GM18517 (cell line): ENCODE measurements around the gene SLC37A1.

Experiments
- ATAC-seq: cut with Tn5 transposase; IDR thresholded peaks from one replicate; pipeline ENCODE4 v1.9.1; 2021; ENCODE audit warnings: mild to moderate bottlenecking, moderate library complexity; ENCODE audit not compliant: unreplicated experiment

Gene SLC37A1

DNA sequence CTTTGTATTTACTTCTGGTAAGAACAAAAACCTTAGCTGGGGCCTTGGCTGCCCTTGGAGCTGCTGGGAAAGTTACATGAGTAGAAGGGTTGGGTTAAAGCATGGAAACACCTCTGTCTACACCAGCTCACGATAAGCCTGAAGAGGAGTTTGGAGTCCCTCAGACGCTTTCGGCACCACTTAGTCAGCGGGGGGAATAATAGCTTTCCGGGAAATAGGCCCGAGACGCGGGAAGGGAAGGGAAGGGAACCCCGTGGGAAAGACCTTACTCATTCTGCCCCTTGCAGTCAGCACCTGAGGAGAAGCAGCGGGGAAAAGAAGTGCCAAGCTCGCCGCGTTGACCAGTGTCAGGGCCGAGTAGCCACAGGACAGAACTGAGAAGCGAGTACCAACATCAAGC lies 73.4 kb downstream of the SLC37A1 start:
- ATAC-seq = no peak

DNA sequence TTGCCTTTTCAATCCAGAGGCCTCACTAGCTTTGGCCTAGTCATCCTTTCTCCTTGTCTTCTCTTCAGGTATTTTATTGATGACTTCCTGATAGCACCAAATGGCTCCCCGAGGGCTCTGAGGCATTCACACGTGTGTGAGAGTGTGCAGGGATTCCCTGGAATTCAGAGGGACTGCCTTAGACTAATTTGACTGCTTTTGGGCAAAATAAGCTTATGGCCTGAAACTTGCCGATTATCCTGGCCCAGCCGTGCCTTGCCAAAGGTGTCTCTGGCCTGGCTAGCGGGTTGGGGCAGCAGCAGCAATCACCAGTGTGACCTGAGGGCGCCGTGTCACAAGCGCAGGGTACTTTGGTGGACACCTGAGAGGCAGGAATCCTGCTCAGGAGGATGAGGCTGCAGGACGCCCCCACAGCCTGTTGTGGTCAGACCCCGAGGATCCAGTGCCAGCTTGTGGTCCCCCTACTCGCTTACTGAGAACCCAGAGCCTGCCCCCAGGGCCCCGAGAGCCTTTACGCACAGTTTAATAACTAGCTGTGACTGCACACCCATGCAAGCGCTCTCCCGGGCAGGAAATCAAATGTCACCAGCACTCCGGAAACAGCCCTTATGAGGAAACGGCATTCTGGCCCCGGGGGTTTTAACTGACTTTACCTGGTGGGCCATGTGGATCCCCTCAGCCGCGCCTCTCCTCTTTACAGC lies 76.9 kb downstream of the SLC37A1 start:
- no peak for ATAC-seq

DNA sequence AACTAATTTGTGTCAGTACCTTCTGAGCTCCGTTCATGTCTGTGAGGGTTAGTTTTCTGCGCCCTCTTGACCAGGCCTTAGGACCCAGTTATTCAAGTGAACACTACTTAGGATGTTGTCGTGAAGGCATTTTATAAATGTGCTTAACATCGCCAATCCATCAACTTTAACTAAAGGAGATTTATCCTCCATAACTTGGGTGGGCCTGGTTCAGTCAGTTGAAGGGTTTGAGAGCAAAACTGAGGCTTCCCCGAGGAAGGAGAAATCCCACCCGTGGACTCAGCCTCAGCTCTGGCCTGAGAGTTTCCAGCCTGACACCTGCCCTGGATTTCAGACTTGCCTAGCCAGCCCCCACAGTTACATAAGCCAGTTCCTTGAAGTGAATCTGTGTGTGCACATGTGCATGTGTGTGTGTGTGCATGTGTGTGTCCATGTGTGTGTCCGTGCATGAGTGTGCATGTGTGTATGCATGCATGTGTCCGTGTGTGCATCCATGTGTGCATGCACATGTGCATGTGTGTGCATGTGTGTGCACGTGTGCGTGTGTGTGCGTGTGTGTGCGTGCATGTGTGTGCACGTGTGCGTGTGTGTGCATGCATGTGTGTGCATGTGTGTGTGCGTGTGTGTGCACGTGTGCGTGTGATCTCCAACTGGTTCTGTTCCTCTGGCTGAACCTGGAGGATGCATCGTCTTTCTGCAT lies 77.7 kb downstream of the SLC37A1 start:
- no peak for ATAC-seq

DNA sequence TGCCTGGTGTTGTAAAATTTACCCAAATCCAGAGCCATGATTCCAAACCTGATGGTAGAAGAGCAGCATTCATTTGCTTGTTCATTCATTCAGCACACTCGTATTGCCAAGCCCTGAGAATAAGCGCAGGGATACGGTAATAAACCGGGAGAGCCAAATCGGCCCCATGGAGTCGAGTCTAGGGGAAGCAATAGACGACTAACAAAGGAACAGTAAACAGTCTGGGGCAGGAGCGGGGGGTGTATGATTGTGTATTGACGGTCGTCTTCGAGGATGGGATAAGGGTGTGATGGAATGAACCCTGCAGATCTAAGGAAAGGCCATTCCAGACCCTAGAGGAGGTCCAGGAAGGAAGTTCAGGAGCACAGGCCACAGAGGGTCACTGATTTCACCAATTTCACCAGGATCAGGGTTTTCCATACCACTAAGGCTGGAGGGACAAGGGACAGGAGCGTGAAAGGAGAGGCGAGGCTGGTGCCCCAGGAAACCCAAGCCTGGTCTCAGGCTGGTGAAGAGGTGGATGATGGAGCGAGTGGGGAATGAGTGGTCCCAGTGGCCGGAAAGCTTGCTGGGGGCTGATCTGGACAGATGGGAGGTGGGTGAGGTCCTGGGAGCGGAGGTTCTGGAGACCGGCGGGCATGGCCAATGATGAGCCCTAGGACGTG lies 78.6 kb downstream of the SLC37A1 start:
- no peak for ATAC-seq

DNA sequence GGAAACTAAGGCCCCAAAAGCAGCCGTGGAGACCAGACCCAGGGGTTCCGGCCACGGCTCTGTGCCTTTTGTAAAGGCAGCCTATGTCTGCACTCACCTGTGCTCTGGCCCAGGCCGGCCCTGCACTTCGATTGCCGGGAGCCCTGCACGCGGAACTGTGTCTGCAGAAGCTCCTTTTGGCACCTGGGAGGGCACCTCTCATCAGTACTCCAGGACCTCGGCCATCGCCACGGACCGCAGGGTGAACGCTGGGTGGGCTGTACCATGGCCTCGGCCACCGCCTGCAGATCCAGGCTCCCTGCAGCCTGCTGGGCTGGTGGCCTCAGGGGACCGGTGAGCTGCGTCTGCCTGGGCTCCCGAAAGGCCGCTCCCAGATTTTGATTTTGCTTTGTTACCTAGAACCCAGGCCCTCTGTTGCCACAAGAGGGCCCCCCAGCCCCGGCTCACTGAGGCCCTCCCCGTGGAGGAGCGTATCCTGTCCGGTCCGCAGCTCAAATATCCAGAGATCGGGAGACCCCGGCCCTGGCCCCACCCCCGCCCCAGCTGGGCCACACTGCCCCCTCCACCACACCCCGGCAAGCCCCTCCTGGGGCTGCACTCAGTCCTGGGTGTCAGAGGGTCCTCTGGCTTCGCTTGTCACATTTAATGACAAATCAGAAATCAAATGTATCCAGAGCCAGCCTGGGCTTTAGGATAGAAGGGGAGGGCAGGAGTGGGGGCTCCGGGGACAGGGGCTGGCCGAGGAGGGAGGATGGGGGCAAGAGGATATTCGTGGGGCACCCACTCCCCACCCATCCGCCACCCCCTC lies 79.6 kb downstream of the SLC37A1 start:
- no peak for ATAC-seq

DNA sequence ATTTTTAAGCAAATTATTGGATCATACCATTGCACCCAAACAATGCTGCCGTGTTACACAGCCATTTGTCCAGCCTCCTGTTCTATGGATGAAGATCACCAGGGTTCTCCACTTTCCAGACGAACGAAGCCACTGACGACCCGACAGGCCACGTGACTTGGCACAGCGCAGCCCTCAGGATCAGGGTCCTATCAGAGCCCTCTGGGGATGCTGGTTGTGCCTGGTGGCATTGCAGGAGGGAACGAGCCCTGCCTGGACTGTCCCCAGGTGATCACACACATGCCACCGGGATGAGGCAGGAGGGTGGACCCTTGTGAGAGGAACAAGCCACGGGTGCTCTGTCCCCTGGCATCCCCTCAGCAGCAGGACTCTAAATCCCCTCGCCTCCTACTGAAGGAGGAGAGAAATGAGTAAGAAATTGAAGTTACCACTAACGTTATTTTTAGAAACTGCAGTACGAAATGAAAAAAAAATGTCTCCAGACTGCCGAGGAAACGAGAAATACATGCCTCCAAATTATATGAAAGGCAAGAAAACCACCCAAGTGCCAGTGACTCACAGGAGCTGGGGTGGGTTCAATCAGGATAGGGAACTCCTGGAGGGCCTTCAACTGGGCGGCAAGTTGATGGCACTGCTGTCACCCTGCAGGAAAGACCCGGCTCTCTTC lies 81.1 kb downstream of the SLC37A1 start:
- no peak for ATAC-seq

DNA sequence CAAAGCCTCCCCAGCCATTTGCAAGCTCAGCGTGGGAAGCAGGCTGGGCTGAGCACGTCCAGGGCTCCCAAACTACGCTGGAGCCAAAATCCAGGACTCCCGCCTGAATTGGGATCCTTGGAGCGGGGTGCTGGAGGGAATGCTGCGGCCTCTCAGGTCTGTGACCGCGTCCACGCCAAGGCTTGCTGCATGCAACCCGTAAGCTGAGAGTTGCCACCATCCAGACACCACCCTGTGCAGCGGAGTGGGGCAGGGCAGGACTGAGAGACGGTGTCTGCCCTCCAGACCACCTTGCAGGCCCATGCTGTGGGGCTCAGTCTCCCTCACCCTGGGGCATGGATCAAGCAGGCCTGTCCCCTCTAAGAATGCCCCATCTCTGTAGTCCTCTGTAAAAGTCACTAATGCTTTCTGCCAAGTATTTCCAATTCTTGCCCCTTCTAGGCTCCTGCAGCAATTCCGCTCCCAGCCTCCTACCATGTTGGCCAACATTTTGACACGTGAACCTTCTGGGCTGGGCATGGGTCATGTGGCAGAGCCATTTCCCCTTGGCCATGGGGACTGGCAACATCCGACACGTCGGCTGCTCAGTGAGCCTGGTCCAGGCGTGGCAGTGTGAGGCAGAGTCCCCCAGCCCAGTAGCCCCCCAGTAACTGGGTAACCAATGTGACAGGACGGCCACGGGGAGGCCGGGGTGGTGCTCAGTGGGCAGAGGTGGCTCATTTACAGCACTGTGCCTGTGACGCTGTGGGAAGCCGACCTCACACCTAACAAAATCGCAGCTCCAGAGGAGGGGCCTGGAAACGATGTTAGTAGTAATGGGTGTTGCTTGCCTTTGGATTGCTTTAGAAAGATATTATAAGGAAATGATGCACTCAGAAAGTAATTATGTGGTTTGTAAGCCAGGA lies 81.9 kb downstream of the SLC37A1 start:
- no peak for ATAC-seq

DNA sequence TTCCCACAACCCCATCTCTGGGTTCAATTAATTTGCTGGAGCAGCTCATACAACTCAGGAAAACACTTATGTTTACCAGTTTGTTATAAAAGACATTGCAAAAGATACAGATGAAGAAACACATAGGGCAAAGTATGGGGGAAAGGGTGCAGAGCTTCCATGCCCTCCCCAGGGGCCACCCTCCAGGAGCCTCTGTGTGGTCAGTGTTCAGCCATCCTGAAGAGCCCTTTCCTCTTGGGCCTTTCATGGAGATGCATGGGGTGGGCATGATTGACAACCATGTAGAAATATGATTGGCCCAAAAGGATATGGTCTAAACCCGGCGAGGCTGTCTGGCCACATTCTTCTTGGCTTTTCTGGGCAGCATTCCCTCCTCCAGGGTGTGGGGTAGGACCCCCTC lies 83.0 kb downstream of the SLC37A1 start:
- no peak for ATAC-seq

DNA sequence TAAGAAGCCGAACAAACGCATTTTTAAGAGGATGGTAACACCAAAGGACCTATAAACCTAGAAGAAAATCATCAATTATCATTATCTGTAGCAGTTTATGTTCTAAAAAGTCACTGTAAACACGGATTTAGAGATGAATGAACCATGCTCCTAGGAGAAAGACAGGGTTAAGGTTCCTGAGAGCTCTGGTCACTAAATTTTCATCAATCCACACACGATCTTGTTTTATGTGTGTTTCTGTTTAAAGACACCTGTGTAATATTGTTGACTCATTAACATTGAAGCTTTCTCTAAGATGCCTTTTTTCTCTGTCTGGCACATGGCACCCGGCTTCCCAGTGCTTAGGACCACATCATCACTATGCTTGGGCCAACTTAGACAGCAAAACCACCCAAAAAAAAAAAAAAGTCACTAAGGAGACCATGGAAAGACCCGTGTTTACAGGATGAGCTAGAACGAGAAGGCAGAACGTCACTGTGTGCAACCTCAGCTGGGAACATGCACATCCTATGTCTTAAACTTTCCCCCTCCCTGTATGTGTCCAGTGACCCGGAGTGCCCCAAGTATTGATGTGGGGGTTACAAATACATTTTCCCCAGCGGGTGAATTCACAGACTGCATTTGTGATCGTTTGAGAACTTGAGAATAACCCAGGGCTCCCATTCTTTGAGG lies 84.0 kb downstream of the SLC37A1 start:
- ATAC-seq = no peak

DNA sequence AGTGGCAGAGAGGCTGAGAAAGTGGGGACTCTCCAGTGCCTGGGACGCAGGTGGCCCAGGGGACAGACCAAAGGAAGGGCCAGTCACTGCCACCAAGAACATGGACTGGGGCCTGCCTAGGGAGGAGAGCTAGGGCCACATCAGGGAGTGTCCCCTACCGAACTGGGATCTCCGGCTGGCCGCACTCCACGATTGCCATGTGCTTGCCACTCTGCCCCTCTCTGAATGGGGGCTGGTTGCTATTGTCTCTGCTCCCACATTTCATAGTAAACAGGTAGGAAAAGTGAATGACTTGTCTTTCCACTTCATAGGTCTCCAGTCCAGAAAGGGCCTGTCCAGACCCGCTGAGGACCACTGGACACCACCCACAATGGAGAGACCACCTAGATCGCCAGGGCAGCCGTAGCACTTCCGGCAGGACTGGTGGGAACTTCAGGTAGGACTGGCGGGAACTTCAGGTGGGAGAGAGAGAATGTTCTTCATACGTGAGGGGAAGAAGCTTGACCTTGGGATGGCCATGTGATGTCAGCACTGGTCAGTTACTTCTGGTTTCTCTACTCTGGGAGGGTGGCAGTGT lies 84.6 kb downstream of the SLC37A1 start:
- ATAC-seq = no peak

DNA sequence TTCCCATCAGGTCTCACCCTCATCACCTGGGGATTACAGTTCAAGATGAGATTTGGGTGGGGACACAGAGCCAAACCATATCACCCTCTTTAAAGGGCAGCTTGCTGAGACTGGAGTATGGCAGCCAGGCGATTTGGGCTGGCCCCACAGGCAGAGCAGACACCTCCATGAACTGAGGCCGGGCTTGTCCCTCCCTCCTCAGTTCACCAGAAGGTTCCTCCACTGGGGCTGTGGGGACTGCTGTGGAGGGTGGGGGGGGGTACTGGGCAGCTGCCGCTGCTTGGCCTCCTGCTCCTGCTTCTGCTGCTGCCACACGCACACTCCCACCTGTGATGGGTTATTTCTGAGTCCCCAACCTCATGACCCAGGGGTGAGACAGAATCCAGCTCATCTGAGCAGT lies 85.8 kb downstream of the SLC37A1 start:
- no peak for ATAC-seq

DNA sequence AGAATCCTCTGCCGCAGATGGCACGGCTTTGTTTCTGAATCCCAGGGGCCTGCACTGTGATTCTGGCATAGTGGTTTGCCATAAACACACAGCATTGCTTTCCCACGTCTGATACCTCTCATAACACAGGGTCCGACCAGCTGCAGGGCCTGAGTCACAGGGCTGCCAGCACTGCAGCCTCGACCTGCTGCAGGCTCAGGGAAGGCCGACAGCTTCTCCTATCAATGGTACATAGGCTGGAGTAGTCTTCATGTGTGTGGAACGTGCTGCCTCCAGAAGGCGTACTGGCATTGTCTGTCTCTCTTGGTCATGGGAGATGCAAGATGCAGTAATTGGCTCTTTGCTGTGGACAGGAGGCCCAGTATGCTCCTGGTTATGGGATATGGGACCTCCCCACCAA lies 86.3 kb downstream of the SLC37A1 start:
- no peak for ATAC-seq

DNA sequence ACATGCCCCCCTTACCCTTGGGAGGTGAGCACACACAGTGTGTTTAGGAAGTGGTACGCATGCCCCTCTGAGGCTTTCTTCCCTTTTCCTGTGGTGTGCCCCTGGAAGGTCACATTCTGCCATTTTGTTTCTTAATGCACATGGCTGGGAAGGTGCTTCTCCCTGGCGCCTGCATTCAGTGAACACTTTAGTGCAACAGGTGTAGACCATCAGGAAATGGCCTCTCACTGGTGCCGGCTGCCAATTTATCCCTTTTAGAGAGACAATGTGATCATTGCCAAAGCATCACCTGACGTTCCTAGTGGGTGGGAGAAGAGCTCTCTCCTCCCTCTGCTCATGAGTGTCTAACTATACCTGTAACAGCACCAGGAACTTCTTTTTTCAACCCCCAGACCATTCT lies 88.0 kb downstream of the SLC37A1 start:
- no peak for ATAC-seq

DNA sequence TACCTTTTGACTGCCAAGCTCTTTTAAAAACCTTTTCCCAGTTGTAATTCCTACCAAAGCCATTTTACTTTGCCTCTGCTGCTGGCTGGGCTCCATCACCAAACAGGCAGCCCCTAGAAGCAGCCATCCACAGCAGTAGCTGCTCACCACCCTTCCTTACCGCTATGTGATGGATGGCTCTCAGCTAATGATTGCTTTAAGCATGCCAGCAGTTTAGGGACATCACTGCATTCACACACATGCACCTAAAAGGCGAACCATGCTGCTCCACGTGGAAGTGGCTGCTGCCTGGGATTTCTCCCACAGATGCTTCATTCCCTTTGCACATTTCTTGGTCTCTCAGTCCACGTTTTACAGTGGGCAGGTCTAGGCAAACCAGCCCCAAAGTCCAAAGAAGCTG lies 93.5 kb downstream of the SLC37A1 start:
- ATAC-seq = no peak

DNA sequence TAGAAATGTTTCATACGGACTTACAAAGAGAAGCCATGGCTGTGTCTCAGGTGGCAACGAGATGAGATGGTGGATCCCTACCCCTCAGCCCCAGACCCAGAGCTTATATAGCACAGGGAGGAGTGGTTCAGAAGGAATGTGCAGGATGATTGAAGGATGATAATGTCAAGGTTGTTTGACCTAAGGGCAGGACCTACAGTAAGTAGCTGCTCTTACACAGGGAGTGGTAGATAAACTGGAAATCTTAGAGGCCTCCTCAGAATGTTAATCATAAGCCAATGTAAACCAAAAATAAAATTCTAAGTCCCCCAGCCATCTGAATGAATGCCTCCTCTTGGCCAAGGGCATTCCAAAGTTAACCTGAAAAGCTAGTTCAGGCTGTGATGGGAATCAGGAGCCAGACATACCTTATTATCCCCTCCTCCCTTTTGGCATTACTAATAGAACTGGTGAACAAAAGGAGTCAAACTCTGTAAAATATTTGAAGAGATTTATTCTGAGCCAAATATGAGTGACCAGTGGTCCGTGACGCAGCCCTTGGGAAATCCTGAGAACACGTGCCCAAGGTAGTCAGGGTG lies 94.0 kb downstream of the SLC37A1 start:
- no peak for ATAC-seq

DNA sequence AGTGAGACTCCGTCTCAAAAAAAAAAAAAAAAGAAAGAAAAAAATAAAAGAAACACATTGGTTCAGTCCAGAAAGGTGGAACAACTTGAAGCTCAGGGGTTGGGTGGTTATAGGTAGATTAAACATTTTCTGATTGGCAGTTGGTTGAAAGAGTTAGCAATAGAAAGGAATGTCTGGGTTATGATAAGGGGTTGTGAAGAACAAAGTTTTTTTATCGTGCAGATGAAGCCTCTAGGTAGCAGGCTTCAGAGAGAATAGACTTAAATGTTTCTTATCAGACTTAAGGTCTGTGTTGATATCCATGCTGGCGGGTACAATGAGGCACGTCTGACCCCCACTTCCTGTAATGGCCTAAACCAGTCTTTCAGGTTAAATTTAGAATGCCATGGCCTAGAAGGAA lies 94.8 kb downstream of the SLC37A1 start:
- ATAC-seq = no peak

DNA sequence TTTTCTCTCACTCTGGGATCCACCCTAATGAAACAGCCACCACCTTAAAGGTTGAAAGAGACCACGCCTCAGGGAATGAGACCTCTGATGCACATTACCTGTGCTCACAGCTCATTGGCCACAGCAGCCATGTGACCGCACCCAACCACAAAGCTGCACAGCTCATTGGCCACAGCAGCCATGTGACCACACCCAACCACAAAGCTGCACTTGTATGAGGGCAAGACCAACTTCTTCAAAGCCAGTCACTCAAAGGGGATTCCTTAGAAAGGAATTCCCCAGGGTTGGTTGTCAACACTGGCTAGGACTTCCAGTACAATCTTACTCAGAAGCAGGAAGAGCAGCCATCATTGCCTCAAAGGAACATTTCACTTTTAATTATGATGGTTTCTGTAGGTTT lies 96.2 kb downstream of the SLC37A1 start:
- ATAC-seq = no peak

DNA sequence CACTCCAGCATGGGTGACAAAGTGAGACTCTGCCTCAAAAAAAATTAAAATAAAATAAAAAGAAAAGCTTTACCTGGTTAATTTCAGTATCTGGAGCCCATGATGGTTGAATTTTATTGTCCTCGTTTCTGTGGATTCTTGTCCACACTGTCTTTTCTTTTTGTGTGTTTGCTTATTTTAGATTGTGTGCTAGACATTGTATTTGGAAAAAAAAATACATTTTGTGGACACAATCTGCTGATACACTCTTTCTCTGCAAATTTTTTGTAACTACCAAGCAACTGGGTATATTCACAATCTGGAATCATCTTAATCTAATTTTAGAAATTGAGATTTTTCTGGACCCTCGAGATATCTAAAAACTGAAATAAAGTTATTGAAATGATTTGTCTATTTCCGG lies 98.2 kb downstream of the SLC37A1 start:
- ATAC-seq = no peak

DNA sequence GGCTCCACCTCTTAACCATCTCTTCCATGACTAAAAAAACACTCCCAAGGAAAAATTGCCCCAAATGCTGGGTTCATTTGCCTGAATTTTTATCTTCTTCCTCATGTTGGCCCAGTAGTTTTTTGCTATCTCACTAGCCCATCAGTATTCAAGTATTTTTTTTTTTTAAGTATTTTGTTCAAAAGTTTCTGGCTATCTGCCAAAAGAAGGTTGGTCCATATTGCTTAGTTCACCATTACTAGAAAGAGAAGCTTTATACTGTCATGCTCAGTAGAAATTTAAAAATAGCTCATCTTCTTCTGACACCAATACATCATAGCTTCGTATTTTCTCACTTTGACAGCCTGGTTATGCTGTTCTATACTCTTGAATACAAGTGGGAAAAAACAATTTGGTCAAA lies 98.7 kb downstream of the SLC37A1 start:
- no peak for ATAC-seq
